ENCODE measurements around the gene SNTB2. TPM values are rescaled to one million over a fixed set of nuclear protein-coding genes. Genes with fewer than 3 reads are reported as not detected.
A peak's percentile ranks its signal among the peaks of the same experiment; 100 is the strongest.
"Not testable (repeated sequence)": the region's sequence is repeated elsewhere in the genome, so short reads cannot be mapped to it uniquely, and the experiment has no call there.

The SNTB2 gene
- polyA plus RNA-seq, 1 experiment: 62.6 TPM

DNA sequence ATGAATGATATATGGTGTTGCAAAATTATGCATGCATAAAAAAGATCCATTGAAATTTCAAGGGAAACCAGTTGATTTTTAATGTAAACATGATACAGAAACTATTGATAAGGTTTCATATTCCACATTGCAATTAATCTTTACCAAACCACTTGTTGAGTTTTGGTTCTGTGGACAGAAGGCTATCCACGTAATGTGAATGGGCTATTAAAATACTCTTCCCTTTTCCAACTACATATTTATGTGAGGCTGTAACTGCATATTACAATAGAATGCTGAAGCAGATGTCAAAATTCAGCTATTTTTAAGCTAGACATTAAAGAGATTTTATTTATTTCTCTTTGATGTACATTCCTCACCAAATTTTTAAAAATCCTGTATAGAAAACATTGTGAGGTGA lies 90.4 kb downstream of the SNTB2 start:
- TF ChIP-seq CTCF (IDR thresholded peaks at IDR 0.05; ENCODE audit: low read depth, low read length): no peak
- CTCF ChIA-PET: interaction anchor here (0.7 to 1.8 kb wide), 2 partner anchors 10 to 127 kb away, joined by 3 to 12 read pairs; no protein-coding TSS in a partner anchor
- Histone ChIP-seq H3K4me3 (ENCODE audit: low read depth, low read length) (no peak overlapping the region), H3K9me3 (ENCODE audit: control insufficient read depth, insufficient read depth, low read length) (no peaks in the 10 kb centered on the region), H3K27ac (ENCODE audit: low read depth, low read length) (no peak overlapping the region), H3K27me3 (ENCODE audit: control insufficient read depth, insufficient read depth, low read length) (no peaks in the 10 kb centered on the region)
- no peak for DNase-seq (ENCODE audit: low read depth, low spot score)
- POLR2A ChIA-PET: no interaction called here

DNA sequence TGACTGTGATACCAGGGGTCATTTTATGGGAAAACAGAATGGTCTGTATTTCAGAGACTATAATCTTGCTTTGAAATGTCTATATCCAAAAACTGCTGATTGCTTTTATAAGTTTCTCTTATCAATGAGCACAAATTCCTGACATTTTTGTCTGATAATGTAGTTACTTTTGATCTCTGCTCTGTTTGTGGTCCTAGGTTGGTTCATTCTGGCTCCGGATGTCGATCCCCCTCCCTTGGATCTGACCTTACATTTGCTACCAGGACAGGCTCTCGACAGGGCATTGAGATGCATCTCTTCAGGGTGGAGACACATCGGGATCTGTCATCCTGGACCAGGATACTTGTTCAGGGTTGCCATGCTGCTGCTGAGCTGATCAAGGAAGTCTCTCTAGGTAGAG lies 96.9 kb downstream of the SNTB2 start:
- no peak overlapping the region for H3K4me3 ChIP-seq (ENCODE audit: low read depth, low read length)
- no peak for DNase-seq (ENCODE audit: low read depth, low spot score)
- H3K27me3 ChIP-seq (ENCODE audit: control insufficient read depth, insufficient read depth, low read length): no peaks in the 10 kb centered on the region
- TF ChIP-seq CTCF (IDR thresholded peaks at IDR 0.05; ENCODE audit: low read depth, low read length): no peak
- no peak overlapping the region for H3K27ac ChIP-seq (ENCODE audit: low read depth, low read length)
- H3K9me3 ChIP-seq (ENCODE audit: control insufficient read depth, insufficient read depth, low read length): no peaks in the 10 kb centered on the region
- CTCF ChIA-PET: interaction anchor here (0.8 kb wide), 1 partner anchor 130 kb away, joined by 3 read pairs; no protein-coding TSS in a partner anchor
- POLR2A ChIA-PET: no interaction called here

DNA sequence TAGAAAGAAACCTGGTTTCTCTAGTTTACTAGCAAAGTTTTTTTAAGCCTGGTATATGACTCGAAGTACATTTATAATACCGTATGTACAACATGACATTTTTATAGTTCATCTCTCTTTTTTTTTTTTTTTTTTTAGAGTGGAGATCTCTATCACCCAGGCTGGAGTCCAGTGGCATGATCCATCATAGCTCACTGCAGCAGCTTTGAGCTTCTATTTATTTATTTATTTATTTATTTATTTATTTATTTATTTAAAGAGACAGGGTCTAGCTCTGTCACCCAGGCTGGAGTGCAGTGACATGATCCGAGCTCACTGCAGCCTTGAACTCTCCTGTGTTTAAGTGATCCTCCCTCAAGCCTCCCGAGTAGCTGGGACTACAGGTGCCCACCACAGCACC lies 98.3 kb downstream of the SNTB2 start:
- Histone ChIP-seq H3K27ac (ENCODE audit: low read depth, low read length) (no peak overlapping the region), H3K4me3 (ENCODE audit: low read depth, low read length) (no peak overlapping the region), H3K9me3 (ENCODE audit: control insufficient read depth, insufficient read depth, low read length) (no peaks in the 10 kb centered on the region), H3K27me3 (ENCODE audit: control insufficient read depth, insufficient read depth, low read length) (no peaks in the 10 kb centered on the region)
- no peak for DNase-seq (ENCODE audit: low read depth, low spot score)
- CTCF ChIA-PET: interaction anchor here (0.7 to 4.1 kb wide), 6 partner anchors 25 to 438 kb away, joined by 3 to 31 read pairs (median 6); partner anchors contain the start of gene SNTB2
- POLR2A ChIA-PET: interaction anchor here (1.9 kb wide), 1 partner anchor 98 kb away, joined by 12 read pairs; the partner anchor contains the start of gene SNTB2
- no peak for TF ChIP-seq CTCF (IDR thresholded peaks at IDR 0.05; ENCODE audit: low read depth, low read length)

- ChIA-PET POLR2A (interaction anchor here (0.5 to 2.0 kb wide), 4 partner anchors 14 to 166 kb away, joined by 3 to 12 read pairs (median 5); partner anchors contain the start of gene SNTB2), CTCF (interaction anchor here (0.6 to 4.1 kb wide), 9 partner anchors 10 to 136 kb away, joined by 3 to 35 read pairs (median 6); partner anchors contain the start of gene SNTB2)
- no peaks in the 10 kb centered on the region for H3K27me3 ChIP-seq (ENCODE audit: control insufficient read depth, insufficient read depth, low read length)
- no peak overlapping the region for H3K4me3 ChIP-seq (ENCODE audit: low read depth, low read length)
- H3K9me3 ChIP-seq (ENCODE audit: control insufficient read depth, insufficient read depth, low read length): no peaks in the 10 kb centered on the region
- TF ChIP-seq CTCF (IDR thresholded peaks at IDR 0.05; ENCODE audit: low read depth, low read length): peak; percentile 59
- no peak overlapping the region for H3K27ac ChIP-seq (ENCODE audit: low read depth, low read length)
- peak; percentile 34 for DNase-seq (ENCODE audit: low read depth, low spot score)
These were observed 100.2 kb downstream of the SNTB2 start for GRCh38 chr16:69286941-69287713.

GRCh38 chr16:69291657-69292056 lies 104.7 kb downstream of the SNTB2 start:
- DNase-seq (ENCODE audit: low read depth, low spot score); H3K9me3 ChIP-seq (ENCODE audit: control insufficient read depth, insufficient read depth, low read length); H3K27me3 ChIP-seq (ENCODE audit: control insufficient read depth, insufficient read depth, low read length); H3K4me3 ChIP-seq (ENCODE audit: low read depth, low read length); H3K27ac ChIP-seq (ENCODE audit: low read depth, low read length); POLR2A ChIA-PET: not testable (repeated sequence)
- CTCF ChIA-PET: interaction anchor here (1.0 kb wide), 1 partner anchor 141 kb away, joined by 4 read pairs; no protein-coding TSS in a partner anchor

Data from AG04450 (cell line).